K562 (cell line): Measurements from ENCODE around the gene CERS1. TPM values are rescaled to one million over a fixed set of nuclear protein-coding genes. Genes with fewer than 3 reads are reported as not detected.

Experiments
- CXXC5 ChIP-seq: fragments of 250-450 bp; sonication (Bioruptor Pico); IDR thresholded peaks from 2 replicates; pipeline ENCODE4 v1.8.0; 2022; ENCODE audit warnings: inconsistent platforms, mild to moderate bottlenecking, moderate library complexity
- E2F5 ChIP-seq: sonication (generic); formaldehyde crosslinking; IDR thresholded peaks from 2 replicates; pipeline ENCODE4 v1.8.0; 2022; ENCODE audit warnings: mild to moderate bottlenecking, missing genetic modification reagents
- MED1 ChIP-seq: sonication (generic); formaldehyde crosslinking; IDR thresholded peaks from 2 replicates; pipeline ENCODE4 v1.8.1; 2023; ENCODE audit warnings: missing genetic modification reagents, borderline replicate concordance
- MITF ChIP-seq: IDR thresholded peaks from 2 replicates; pipeline ENCODE4 v1.6.1; 2014; ENCODE audit warnings: antibody characterized with exemption
- RBFOX2 ChIP-seq: fragments of 200-400 bp; formaldehyde crosslinking; IDR thresholded peaks from 2 replicates; pipeline ENCODE4 v1.6.1; 2017; ENCODE audit warnings: low read depth, mild to moderate bottlenecking, low read length, moderate library complexity
- RCOR1 ChIP-seq, 2 experiments: IDR thresholded peaks; 2 replicates each; pipeline ENCODE4 v1.6.1; 2012; ENCODE audit warnings: low read depth in 2 of 2, low read length in 2 of 2, borderline replicate concordance in 1 of 2, improper control_type of control experiment in 1 of 2
- ZBTB1 ChIP-seq: sonication (generic); formaldehyde crosslinking; IDR thresholded peaks from 2 replicates; pipeline ENCODE4 v1.8.1; 2023; ENCODE audit warnings: missing genetic modification reagents, low read depth, mild to moderate bottlenecking, borderline replicate concordance
- polyA plus RNA-seq, 8 experiments: library from polyadenylated mRNA; depleted of rRNA in 4 of 8; stranded (reverse) in 5 of 8; unstranded in 3 of 8; fragments of >200 nt; fragmentation: Nextera tagmentation in 2 of 8; fragmentation: Illumina TruSeq in 1 of 8; extraction: Ambion mirVana in 2 of 8; extraction: Trizol in 1 of 8; gene quantifications; 2 replicates each; pipeline versions ENCODE4 v1.2.1 to v1.2.3, GENCODE V29; 2011 to 2014; ENCODE audit warnings: inconsistent platforms in 1 of 8, missing spikeins in 1 of 8
- total RNA-seq, 7 experiments: library from RNA; depleted of rRNA in 6 of 7; stranded (reverse); fragments of >200 nt in 6 of 7; fragmentation: Illumina TruSeq in 2 of 7; extraction: Trizol in 2 of 7; gene quantifications; 2 replicates each; pipeline versions ENCODE4 v1.2.1 to v1.2.3, GENCODE V29; 2011 to 2021; ENCODE audit warnings: low replicate concordance in 1 of 7
- TF ChIP-seq, protein P1 (sequence below): fragments of 250-450 bp; sonication (Bioruptor Pico); IDR thresholded peaks from 2 replicates; pipeline ENCODE4 v1.4.0; 2020; ENCODE audit warnings: mild to moderate bottlenecking, moderate library complexity
- TF ChIP-seq, protein P2 (sequence below): sonication (generic); formaldehyde crosslinking; IDR thresholded peaks from 2 replicates; pipeline ENCODE4 v1.8.1; 2022; ENCODE audit warnings: missing genetic modification reagents
- TF ChIP-seq, protein P3 (sequence below): fragments of 250-450 bp; sonication (Bioruptor Pico); IDR thresholded peaks from 2 replicates; pipeline ENCODE4 v1.5.0; 2020; ENCODE audit warnings: mild to moderate bottlenecking, borderline replicate concordance
- TF ChIP-seq, protein P4 (sequence below), 2 experiments: IDR thresholded peaks; 2 replicates each; pipeline ENCODE4 v1.6.1; 2012; ENCODE audit warnings: improper control_type of control experiment in 2 of 2, low read depth in 2 of 2, low read length in 2 of 2, borderline replicate concordance in 1 of 2

CERS1 gene
- total and polyA plus RNA-seq, 9 of the 15 experiments (the other 6 are each of a cell fraction or from before 2014, with no cell fraction given) = 0.33 to 1.5 (median 0.86) TPM; not detected in 2

GRCh38 chr19:18895038-18895823 lies 727 bp downstream of the CERS1 start (continued):
- TF ChIP-seq, protein P1, sequence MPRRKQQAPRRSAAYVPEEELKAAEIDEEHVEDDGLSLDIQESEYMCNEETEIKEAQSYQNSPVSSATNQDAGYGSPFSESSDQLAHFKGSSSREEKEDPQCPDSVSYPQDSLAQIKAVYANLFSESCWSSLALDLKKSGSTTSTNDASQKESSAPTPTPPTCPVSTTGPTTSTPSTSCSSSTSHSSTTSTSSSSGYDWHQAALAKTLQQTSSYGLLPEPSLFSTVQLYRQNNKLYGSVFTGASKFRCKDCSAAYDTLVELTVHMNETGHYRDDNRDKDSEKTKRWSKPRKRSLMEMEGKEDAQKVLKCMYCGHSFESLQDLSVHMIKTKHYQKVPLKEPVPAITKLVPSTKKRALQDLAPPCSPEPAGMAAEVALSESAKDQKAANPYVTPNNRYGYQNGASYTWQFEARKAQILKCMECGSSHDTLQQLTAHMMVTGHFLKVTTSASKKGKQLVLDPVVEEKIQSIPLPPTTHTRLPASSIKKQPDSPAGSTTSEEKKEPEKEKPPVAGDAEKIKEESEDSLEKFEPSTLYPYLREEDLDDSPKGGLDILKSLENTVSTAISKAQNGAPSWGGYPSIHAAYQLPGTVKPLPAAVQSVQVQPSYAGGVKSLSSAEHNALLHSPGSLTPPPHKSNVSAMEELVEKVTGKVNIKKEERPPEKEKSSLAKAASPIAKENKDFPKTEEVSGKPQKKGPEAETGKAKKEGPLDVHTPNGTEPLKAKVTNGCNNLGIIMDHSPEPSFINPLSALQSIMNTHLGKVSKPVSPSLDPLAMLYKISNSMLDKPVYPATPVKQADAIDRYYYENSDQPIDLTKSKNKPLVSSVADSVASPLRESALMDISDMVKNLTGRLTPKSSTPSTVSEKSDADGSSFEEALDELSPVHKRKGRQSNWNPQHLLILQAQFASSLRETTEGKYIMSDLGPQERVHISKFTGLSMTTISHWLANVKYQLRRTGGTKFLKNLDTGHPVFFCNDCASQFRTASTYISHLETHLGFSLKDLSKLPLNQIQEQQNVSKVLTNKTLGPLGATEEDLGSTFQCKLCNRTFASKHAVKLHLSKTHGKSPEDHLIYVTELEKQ (CRISPR knock-in tag) = no peak
- peak in 1 of 2 experiments; percentile 39; a peak in 1 of 4 replicates for TF ChIP-seq RCOR1 (IDR thresholded peaks at IDR 0.05; ENCODE audit: borderline replicate concordance in 1 of 2, low read depth in 2 of 2, low read length in 2 of 2)
- TF ChIP-seq, protein P2, sequence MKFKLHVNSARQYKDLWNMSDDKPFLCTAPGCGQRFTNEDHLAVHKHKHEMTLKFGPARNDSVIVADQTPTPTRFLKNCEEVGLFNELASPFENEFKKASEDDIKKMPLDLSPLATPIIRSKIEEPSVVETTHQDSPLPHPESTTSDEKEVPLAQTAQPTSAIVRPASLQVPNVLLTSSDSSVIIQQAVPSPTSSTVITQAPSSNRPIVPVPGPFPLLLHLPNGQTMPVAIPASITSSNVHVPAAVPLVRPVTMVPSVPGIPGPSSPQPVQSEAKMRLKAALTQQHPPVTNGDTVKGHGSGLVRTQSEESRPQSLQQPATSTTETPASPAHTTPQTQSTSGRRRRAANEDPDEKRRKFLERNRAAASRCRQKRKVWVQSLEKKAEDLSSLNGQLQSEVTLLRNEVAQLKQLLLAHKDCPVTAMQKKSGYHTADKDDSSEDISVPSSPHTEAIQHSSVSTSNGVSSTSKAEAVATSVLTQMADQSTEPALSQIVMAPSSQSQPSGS (CRISPR knock-in tag) = no peak
- no peak for TF ChIP-seq MED1 (CRISPR knock-in tag)
- no peak for TF ChIP-seq MITF
- TF ChIP-seq CXXC5 (CRISPR knock-in tag) = no peak
- TF ChIP-seq, protein P3, sequence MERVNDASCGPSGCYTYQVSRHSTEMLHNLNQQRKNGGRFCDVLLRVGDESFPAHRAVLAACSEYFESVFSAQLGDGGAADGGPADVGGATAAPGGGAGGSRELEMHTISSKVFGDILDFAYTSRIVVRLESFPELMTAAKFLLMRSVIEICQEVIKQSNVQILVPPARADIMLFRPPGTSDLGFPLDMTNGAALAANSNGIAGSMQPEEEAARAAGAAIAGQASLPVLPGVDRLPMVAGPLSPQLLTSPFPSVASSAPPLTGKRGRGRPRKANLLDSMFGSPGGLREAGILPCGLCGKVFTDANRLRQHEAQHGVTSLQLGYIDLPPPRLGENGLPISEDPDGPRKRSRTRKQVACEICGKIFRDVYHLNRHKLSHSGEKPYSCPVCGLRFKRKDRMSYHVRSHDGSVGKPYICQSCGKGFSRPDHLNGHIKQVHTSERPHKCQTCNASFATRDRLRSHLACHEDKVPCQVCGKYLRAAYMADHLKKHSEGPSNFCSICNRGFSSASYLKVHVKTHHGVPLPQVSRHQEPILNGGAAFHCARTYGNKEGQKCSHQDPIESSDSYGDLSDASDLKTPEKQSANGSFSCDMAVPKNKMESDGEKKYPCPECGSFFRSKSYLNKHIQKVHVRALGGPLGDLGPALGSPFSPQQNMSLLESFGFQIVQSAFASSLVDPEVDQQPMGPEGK (CRISPR knock-in tag) = no peak
- TF ChIP-seq E2F5 = no peak
- 0 out of 2 replicates have a peak, but pooled peaks have one; percentile 33 for TF ChIP-seq ZBTB1
- TF ChIP-seq, protein P4, sequence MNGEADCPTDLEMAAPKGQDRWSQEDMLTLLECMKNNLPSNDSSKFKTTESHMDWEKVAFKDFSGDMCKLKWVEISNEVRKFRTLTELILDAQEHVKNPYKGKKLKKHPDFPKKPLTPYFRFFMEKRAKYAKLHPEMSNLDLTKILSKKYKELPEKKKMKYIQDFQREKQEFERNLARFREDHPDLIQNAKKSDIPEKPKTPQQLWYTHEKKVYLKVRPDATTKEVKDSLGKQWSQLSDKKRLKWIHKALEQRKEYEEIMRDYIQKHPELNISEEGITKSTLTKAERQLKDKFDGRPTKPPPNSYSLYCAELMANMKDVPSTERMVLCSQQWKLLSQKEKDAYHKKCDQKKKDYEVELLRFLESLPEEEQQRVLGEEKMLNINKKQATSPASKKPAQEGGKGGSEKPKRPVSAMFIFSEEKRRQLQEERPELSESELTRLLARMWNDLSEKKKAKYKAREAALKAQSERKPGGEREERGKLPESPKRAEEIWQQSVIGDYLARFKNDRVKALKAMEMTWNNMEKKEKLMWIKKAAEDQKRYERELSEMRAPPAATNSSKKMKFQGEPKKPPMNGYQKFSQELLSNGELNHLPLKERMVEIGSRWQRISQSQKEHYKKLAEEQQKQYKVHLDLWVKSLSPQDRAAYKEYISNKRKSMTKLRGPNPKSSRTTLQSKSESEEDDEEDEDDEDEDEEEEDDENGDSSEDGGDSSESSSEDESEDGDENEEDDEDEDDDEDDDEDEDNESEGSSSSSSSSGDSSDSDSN (IDR thresholded peaks at IDR 0.05; ENCODE audit: borderline replicate concordance in 1 of 2, low read depth in 2 of 2, low read length in 2 of 2) = 0 out of 4 replicates have a peak, but pooled peaks of 1 of the 2 experiments have one; percentile 30
- TF ChIP-seq RBFOX2 = peak; percentile 48; the same call in 1 of the 2 replicates
